Measurements from ENCODE around the gene ECHS1.
"Not testable (repeated sequence)": the region's sequence is repeated elsewhere in the genome, so short reads cannot be mapped to it uniquely, and the experiment has no call there.

ECHS1 gene

DNA sequence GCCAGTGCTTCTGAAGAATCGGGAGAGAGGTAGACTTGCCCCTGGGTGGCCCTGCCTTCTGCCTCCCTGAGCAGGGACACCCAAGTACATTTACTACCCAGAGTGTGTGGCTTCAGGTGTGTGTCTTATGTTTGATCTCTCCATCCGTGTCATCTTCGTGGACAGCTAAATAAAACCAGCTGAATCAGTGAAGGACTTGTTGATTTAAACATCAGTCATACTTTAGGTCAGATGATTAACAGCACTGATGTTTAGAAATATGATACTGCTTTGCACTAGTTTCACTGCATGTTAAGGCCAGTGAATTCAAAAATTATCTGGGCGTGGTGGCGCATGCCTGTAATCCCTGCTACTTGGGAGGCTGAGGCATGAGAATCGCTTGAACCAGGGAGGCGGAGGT, 24.8 kb upstream of the ECHS1 start:
- no peak for DNase-seq

DNA sequence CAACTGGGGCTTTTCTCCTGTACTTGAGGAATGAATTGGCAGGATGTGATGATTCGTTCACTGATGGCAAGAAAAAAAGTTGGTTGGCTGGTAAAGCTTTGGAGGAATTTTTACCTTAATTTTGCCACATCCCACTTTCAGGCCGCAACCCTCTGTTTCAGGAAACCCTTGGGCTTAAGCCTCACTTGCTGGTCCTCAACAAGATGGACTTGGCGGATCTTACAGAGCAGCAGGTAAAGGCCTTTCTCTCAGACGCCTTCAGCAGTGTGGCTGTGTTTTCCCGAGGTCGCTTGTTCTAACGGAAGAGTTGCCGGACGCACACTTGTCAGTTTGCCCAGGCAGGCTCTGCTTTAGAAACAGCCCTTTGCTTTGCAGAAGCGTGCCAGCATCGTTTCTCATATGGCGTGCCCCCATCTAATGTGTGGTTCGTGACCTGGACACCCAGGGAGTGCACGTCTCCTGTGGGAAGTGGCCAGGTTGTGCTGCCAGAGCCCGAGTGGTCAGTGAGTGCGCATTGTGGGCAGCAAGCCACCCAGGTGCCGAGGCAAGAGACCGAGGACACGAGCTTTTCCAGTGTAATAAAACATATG, 23.0 kb upstream of the ECHS1 start:
- DNase-seq = no peak

GRCh38 chr10:133394801-133395221, 21.7 kb upstream of the ECHS1 start:
- DNase-seq = no peak

- peak; percentile 98 for DNase-seq
Measured at GRCh38 chr10:133394064-133394663, 21.0 kb upstream of the ECHS1 start, which contains the start of gene MTG1. TSS of gene MTG1 (plus strand) at chr10:133394157. CDS start at chr10:133394221, 64 bp downstream.

- DNase-seq = no peak
Measured at GRCh38 chr10:133393401-133394063, 20.4 kb upstream of the ECHS1 start.

DNA sequence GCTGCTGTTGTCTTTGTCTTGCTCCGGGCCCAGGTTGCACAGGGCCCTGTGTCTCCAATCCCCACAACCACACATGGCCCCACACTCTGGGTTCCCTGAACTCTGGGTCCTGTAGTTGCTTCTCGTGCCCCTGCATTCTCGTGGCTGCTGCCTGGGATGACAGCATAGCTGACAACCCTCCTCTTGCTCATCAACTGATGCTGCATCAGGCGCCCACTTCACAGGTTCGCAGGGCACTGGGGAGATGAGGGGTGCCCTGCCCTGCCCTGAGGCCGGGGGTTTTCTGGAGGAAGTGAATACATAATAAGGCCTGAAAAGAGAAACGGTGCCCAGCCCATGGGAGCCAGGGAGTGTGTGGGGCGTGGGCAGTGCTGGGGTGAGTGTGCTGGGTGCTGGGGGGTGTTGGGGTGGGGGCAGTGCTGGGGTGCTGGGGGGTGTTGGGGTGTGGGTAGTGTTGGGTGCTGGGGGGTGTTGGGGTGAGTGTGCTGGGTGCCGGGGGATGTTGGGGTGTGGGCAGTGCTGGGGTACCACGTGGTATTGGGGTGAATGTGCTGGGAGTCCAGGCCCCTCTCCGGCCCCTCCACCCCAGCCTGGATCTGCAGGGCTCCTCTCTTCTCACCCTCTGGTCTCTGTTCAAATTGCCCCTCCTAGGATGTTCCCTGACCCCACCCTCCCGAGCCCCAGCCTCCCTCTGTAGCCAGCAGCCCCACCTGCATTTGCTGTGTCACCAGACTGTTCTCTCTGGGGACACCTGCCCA, 18.8 kb upstream of the ECHS1 start:
- no peak for DNase-seq

DNA sequence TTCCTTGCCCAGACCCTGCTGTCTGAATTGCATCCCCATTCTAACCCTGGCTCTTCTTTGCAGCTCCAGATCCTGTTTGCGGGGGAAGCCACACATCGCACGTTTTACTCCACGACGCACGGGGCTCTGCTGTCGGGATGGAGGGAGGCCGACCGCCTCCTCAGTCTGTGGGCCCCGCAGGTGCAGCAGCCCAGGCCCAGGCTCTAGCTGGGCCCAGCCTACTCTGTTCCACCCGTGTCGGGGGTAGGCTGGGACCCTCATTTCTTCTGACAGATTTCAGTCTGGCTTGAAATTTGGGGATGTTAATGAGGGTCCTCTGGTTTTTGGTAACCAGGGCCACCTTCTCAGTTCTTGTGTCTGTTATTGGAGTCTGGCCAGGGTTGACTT, 18.1 kb upstream of the ECHS1 start:
- no peak for DNase-seq

GRCh38 chr10:133390597-133391248, 17.6 kb upstream of the ECHS1 start:
- no peak for DNase-seq

DNA sequence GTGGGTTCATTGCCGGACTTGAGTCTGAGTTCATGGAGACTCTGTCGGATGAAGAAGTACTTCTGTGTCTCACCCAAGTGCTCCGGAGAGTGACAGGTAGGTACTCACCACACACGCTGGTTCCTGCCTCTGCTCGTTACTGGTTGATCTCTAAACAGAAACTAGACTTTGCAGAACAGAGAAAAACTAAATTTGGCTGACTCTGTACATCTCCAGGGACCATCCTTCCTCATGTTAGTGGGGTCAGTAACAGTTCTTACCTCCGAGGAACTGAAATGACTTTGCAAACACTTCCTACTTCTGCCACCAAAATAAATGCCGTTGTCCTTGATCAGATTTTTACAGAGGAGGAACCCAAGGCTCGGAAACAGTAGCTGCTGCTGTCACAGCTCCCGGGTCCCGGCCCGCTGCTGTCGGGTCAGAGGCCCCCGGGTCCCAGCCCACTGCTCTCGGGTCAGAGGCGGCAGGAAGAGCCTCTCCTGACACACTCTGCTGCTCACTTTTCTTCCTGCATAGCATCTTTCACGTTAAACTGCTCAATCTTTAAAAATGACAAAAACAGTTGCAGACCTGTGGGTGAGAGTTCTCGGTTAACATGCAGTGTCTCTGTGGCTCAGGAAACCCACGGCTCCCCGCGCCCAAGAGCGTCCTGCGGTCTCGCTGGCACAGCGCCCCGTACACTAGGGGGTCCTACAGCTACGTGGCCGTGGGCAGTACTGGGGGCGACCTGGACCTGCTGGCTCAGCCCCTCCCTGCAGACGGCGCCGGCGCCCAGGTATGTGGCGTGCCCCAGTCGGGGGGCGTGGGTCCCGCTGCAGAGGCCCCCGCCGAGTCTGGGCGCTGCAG, 16.0 kb upstream of the ECHS1 start:
- peak; percentile 59 for DNase-seq

DNA sequence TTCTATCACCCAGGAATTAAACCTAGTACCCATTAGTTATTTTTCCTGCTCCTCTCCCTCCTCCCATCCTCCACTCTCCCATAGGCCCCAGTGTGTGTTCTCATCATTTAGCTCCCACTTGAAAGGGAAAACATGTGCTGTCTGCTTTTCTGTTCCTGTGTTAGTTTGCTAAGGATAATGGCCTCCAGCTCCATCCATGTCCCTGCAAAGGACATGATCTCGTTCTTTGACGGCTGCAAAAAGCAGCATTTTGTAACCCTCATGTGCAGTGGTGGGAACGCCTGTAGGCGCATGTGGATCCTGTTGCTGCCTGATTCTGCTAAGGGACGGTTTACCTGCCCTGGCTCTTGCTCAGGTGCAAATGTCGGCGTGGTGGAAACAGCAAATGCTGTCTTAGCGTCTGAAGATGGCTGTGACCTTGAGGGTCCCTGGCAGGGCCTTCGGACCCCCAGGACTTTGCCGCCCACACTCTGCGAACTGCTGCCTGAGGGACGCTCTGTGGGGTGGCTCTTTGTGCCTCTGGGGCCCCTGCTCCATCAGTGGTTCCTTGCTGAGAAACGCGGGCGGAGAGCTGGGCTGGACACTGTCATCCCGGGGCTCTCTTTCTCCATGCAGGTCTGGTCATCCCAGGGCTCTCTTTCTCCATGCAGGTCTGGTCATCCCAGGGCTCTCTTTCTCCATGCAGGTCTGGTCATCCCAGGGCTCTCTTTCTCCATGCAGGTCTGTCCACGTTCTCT, 15.2 kb upstream of the ECHS1 start:
- DNase-seq = no peak

- DNase-seq = not testable (repeated sequence)
Measured at GRCh38 chr10:133386951-133387350, 13.8 kb upstream of the ECHS1 start.

DNA sequence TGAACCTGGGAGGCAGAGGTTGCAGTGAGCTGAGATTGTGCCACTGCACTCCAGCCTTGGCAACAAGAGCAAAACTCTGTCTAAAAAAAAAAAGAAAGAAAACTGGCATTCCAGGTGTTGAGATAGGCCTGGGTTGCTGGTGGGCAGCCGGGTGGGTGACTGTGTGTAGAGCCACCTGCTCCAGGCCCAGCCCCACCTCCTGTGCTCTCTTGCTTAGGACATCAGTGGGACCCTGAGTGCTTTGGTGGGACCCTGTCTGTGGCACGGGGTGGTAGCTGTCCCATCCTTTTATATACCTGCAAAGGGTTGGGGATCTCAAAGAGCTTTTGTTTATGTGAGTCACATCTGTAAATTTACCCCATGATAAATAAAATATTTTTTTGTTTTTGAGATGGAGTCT, 12.1 kb upstream of the ECHS1 start:
- no peak for DNase-seq

DNA sequence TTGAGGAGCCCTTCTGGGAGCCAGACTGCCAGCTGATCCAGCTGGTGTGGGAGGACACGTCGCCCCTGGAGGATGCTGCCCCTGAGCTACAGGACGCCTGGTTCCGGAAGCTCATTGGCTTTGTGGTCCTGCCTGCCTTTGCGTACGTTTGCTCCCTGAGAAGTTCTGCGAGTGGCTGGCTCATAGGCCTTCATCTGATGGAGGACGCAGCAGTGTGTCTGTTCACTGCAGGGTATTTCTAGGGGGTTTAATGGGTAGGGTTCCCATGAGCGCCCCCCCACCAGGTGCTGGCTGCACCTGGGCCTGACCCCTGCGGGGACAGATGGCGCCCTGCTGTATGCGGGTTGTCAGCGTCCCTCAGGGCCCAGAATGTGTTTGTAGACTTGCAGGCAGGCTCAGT, 10.9 kb upstream of the ECHS1 start:
- no peak for DNase-seq

DNA sequence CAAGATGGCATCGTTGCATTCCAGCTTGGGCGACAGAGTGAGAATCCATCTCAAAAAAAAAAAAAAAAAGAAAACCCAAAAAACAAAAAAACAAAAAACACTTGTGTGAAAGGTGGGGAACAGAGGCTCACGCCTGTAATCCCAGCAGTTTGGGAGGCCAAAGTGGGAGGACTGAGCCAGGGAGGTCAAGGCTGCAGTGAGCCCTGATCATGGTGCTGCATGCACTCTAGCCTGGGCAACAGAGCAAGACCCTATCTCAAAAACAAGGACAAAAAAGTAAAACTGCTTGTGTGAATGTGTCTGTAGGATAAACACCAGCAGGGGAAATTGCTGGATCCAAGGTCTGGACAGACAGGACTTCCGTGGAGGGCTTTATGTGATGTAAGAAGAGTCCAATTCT, 10.4 kb upstream of the ECHS1 start:
- DNase-seq = no peak

DNA sequence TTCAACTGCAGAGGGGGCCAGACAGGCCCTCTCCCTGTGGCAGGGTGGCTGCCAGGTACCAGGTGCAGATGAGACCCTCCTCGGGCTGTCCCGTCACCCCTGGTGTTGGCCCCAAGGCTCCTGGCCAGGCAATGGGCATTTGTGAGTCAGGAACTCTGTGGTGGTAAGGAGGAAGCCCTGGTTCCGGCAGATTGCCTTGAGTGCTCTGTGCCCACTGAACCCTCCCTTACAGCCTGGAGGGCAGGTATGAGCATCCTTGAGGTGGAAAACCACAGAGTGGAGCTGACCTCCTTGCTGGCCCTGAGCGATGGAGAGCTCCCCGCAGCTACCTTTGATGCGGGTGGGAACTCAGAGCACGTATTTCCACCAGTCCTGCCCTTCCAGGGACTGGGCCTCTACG, 7.9 kb upstream of the ECHS1 start:
- DNase-seq = no peak

GRCh38 chr10:133379801-133380666, 6.9 kb upstream of the ECHS1 start:
- no peak for DNase-seq

GRCh38 chr10:133379152-133379800, 6.1 kb upstream of the ECHS1 start, which contains the start of gene PAOX:
TSS of gene PAOX (plus strand) at chr10:133379262. CDS start at chr10:133379317, 55 bp downstream.
- DNase-seq = peak; percentile 44

DNA sequence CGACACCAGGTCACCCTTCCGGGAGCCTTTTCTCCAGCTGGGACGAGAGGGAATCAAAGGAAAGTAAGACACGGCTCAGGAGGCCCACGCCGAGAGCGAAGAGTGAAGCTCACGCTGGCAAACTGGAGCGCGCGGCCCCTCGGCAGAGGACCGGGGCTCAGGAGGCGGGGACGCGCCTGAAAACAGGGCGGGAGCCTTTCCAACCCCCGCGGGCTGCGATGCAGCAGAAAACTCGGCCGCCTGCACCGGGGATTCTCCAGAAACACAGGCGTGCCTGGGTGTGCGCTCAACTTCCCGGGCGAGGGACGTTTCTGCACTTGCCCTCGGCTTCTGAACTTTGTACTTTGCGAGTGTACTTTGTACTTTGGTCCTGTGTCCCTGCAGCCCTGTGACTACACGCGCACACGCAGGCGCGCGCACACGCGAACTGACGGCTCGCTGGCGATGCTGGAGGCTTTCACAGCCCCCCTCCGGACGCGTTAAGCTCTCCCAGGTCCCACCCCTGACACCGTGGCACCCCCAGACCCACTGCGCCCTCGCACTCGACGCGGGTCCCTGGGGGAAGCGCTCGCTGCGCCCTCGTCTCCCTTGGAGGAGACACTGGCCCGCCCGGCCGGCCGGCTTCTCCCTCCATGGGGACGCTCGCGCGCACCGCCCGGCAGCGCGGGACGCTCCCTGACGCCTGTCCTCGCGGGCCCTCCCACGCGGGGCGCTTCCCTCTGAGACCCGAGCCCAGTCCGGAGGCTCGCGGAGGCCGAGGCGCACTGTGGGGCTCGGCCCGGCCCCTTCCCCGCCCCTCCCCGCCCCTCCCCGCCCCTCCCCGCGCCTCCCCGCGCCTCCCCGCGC, 5.3 kb upstream of the ECHS1 start:
- DNase-seq = peak; percentile 41

DNA sequence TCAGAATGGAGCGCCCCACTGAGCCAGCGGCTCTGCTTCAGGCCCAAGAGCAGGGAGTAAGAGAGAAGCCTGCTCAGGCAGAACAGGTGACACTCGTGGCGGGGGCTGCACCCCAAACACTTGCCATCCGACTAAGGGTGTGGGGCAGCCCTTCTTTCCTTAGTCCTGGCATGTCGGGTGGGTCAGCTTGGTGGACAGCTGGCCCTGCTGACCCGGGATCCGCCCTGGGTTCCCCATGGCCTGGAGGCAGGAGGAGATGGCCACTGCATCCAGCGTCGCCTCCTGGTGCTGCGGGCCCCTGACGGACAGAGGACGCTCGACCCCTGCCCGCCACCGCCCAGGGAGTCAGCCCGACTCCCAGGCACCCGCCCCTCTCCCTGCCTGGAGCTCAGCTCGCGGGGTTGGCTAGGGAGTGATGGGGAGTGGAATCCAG, 4.7 kb upstream of the ECHS1 start:
- no peak for DNase-seq

All from activated CD4-positive, alpha-beta T cell treated with anti-CD3 and anti-CD28 coated beads, Interleukin-2, Interleukin-6, amounts not matched to agents 100 ng/mL and 50 ng/mL, durations not matched to agents 16 hours and 8 hours (primary cell).